Aorta (tissue), 5 donors: ENCODE measurements around the gene UBE4B. TPM values are rescaled to one million over a fixed set of nuclear protein-coding genes. Genes with fewer than 3 reads are reported as not detected.

Experiments
- ATAC-seq: fragments of 200-7000 bp; cut with Tn5 transposase; one replicate; pipeline ENCODE4 v1.9.1; 2022; ENCODE audit warnings: moderate library complexity; ENCODE audit not compliant: low FRiP score
- DNase-seq, 2 donors: peaks; one replicate each; pipeline ENCODE4 v3.0.0-alpha.2; 2020
- H3K27ac ChIP-seq, 2 donors: one replicate each; pipeline ENCODE4 v1.5.1; 2013; ENCODE audit warnings: low read length in 2 of 2, mild to moderate bottlenecking in 2 of 2, moderate library complexity in 2 of 2, control low read depth in 1 of 2, inconsistent platforms in 1 of 2, low read depth in 1 of 2
- H3K27me3 ChIP-seq, 2 donors: one replicate each; pipeline ENCODE4 v1.6.1; 2013; ENCODE audit warnings: control low read depth in 1 of 2, low read length in 1 of 2, mild to moderate bottlenecking in 1 of 2, moderate library complexity in 1 of 2; ENCODE audit not compliant: insufficient read depth in 2 of 2, control insufficient read depth in 1 of 2
- H3K36me3 ChIP-seq, 2 donors: one replicate each; pipeline ENCODE4 v1.6.1; 2013; ENCODE audit warnings: control low read depth in 1 of 2, low read length in 1 of 2, mild to moderate bottlenecking in 1 of 2; ENCODE audit not compliant: insufficient read depth in 2 of 2, control insufficient read depth in 1 of 2
- H3K4me1 ChIP-seq, 2 donors: one replicate each; pipeline ENCODE4 v1.6.1; 2013; ENCODE audit warnings: low read length in 2 of 2, control low read depth in 1 of 2, mild to moderate bottlenecking in 1 of 2, moderate library complexity in 1 of 2; ENCODE audit not compliant: insufficient read depth in 2 of 2, control insufficient read depth in 1 of 2
- H3K4me3 ChIP-seq, 2 donors: one replicate each; pipeline ENCODE4 v1.5.1; 2013; ENCODE audit warnings: low read length in 2 of 2, control low read depth in 1 of 2, mild to moderate bottlenecking in 1 of 2
- H3K9me3 ChIP-seq: one replicate; pipeline ENCODE4 v1.6.1; 2013; ENCODE audit warnings: mild to moderate bottlenecking, low read length; ENCODE audit not compliant: control insufficient read depth
- WGBS, 2 donors: extraction: QIAGEN DNeasy Blood & Tissue Kit; methylation state at CpG; one replicate each; pipeline ENCODE4 v1.1.7; 2013; 5-methylcytosine and 5-hydroxymethylcytosine counted together
- intact Hi-C, 2 donors: fragments of 100-400 bp; cut with DNase I; formaldehyde crosslinking; loops; one replicate each; pipeline versions ENCODE4 v1.14.2 to v1.15.0; 2022
- long read RNA-seq, 2 donors: library from polyadenylated mRNA; unstranded; transcript quantifications; one replicate each; pipeline ENCODE4 v2.0.0, GENCODE V29; 2020 to 2021
- polyA plus RNA-seq, 2 donors: library from polyadenylated mRNA; stranded (reverse); fragments of 200-250 nt; gene quantifications; one replicate each; pipeline ENCODE4 v1.2.3, GENCODE V29; 2013
- total RNA-seq, 2 donors: library from RNA; stranded (reverse); fragmentation: NEBNext Ultra II Directional; extraction: Animal tissue kit (Norgen Biotek cat#: 25700); gene quantifications; one replicate each; pipeline ENCODE4 v1.2.1, GENCODE V29; 2021
- donor health status: healthy with polysubstance abuse.
- donor health status: Bipolar disorder and iron deficiency.
- donor health status: DM: no; HTN: no; CAD: no.
- donor health status: DM: no; HTN: no; CAD: no.
- donor health status: DM: yes; HTN: yes; CAD: no.

UBE4B gene
- total RNA-seq (10 to 100 TPM; 46.9 to 54.8 TPM), polyA plus RNA-seq (10 to 100 TPM; 11.6 to 29.9 TPM)
- long read RNA-seq, donor 1, partial matches to known transcripts: 25 of 36 reads
- long read RNA-seq, donor 1, other reads (novel, unspliced or antisense): 7 of 36 reads
- long read RNA-seq, donor 2, full-length matches to known transcripts: 1 of 22 reads
- long read RNA-seq, donor 2, partial matches to known transcripts: 7 of 22 reads
- long read RNA-seq, donor 2, other reads (novel, unspliced or antisense): 14 of 22 reads

DNA sequence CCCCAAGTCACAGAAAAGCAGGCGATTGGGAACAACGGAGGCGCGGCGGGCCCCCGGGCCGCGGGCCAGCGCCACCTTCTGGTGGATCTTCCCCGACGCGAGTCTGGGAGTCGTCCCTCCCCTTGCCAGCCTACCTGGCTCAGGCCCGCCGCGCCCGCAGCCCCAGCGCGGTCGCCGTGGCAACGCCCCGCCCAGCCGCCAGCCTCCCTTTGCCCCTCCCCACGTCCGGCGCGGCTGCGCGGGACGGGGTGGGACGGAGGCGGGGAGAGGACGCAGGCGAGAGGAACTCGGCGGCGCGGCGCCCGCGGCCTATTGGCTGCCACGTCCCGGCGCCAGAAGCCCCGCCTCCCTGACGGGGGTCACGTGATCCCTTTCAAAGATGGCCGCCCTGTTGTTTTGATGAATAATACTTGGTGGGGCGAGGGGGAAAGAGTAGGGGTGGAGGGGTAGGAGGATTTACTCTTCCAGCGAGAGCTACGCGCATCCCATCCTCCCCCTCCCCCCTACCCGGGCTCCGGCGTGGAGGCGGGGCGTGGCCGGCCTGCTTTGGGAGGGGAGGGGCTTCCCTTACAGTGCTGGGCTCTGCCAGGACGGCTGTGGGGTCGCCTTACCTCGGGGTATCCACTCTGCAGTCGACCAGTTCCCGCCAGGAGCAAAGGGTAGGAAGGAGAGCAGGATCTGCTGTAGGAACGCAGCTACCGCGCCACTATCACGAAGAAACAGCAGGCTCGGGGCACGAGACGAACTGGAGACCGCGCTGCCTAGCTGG is at the start of gene UBE4B:
Gene UBE4B (plus strand): TSS at position 369 of the 769 bp plus-strand sequence. CDS start 713 bp downstream, outside the sequence.
- H3K4me3 ChIP-seq: peak within 1 kb of the TSS; percentile 55 to 89
- H3K9me3 ChIP-seq: no peaks in the 10 kb centered on the region
- peak; percentile 99 for DNase-seq
- WGBS, 2 donors: 0% methylated on average over 54 to 73 of the region's 73 CpGs
- ATAC-seq: peak; percentile 100
- no peaks in the 10 kb centered on the region for H3K36me3 ChIP-seq
- intact Hi-C loops: loop anchor here (2.0 to 5.0 kb wide), 6 partner anchors 76 to 155 kb away; partner anchors contain the start of genes LZIC (in 1 of the 2) and NMNAT1 (in 1 of the 2)
- no peaks in the 10 kb centered on the region for H3K27me3 ChIP-seq
- no peaks in the 10 kb centered on the region for H3K4me1 ChIP-seq
- peak within 1 kb of the TSS; percentile 37 to 77 for H3K27ac ChIP-seq

DNA sequence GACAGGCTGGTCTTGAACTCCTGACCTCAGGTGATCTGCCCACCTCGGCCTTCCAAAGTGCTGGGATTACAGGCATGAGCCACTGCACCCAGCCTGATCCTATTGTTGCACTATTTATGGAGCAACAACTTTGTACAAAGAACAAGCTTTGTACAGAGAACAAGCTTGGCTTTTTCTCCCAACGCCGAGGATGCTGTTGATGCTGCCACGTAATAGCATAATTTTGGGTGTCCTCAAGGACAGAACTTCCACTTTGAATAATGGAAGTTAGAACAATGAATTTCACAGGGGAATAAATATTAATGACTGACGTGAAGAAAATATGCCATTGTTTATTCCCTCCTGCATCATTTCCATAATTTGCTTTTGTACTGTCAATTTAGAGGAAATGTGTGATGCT is 48.5 kb upstream of the UBE4B start:
- 85 to 89% methylated on average over 5 of the region's 5 CpGs for WGBS, 2 donors

DNA sequence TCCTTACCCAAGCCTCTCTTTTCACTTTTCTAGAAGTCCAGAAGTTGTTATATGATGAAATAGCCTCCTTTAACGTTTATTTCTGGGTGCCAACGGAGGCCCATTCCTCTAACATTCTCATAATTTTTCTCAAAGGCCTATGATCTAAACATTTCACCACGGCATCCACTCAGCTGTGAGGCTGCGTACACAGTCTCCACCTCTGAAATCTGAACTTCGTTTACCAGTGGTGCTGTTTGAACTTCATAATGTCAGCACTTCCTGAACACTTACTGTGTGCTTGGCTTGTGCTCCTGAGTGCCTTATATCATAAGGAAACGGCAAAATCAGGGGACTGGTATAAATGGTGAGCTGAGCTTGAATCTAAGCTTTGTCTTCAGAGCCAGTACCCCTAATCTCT is 47.8 kb upstream of the UBE4B start:
- H3K4me3 ChIP-seq: no peak overlapping the region

More for the DNA sequence above, 48.5 kb upstream of the UBE4B start:
- ATAC-seq (no peak), DNase-seq (no peak)
- no peak overlapping the region for H3K4me3 ChIP-seq
- no peaks in the 10 kb centered on the region for H3K9me3 ChIP-seq
- no peaks in the 10 kb centered on the region for H3K27me3 ChIP-seq
- H3K27ac ChIP-seq: no peak overlapping the region
- intact Hi-C loops: no loop called here
- peaks cover 0 to 2% of the 10 kb centered on the region in 2 donors for H3K36me3 ChIP-seq
- no peaks in the 10 kb centered on the region for H3K4me1 ChIP-seq

GRCh38 chr1:9989773-9990172 is 43.0 kb upstream of the UBE4B start:
- intact Hi-C loops: no loop called here
- H3K27me3 ChIP-seq: no peaks in the 10 kb centered on the region
- WGBS, 2 donors: 87 to 91% methylated on average over 5 of the region's 5 CpGs
- H3K9me3 ChIP-seq: no peaks in the 10 kb centered on the region
- H3K27ac ChIP-seq: no peak overlapping the region
- H3K4me1 ChIP-seq: no peaks in the 10 kb centered on the region
- DNase-seq: no peak
- H3K36me3 ChIP-seq: no peaks in the 10 kb centered on the region
- no peak overlapping the region for H3K4me3 ChIP-seq
- no peak for ATAC-seq

More for the DNA sequence above, 47.8 kb upstream of the UBE4B start:
- Histone ChIP-seq H3K27me3 (no peaks in the 10 kb centered on the region), H3K9me3 (no peaks in the 10 kb centered on the region), H3K4me1 (no peaks in the 10 kb centered on the region), H3K36me3 (peaks cover 0 to 2% of the 10 kb centered on the region in 2 donors), H3K27ac (no peak overlapping the region)
- WGBS, 2 donors: 44 to 49% methylated on average over 6 of the region's 6 CpGs
- ATAC-seq (no peak), DNase-seq (no peak)
- intact Hi-C loops: no loop called here

DNA sequence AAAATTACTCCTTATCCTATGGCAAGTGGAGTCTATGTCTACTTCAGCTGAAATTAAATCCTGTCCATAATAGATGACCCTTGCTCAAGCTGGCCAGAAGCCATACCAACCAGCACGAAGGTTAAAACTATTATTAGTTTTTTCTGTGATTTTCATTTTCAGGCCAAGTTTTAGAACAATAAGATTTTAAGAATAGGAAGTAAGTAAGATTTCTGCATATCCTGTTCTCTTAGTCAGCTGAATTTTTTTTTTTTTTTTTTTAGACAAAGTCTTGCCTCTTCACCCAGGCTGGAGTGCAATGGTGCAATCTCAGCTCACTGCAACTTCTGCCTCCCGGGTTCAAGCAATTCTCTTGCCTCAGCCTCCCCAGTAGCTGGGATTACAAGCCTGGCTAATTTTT is 41.8 kb upstream of the UBE4B start:
- intact Hi-C loops: no loop called here
- no peaks in the 10 kb centered on the region for H3K9me3 ChIP-seq
- ATAC-seq (no peak), DNase-seq (no peak)
- WGBS, 2 donors: 44 to 49% methylated on average over 2 of the region's 2 CpGs
- no peaks in the 10 kb centered on the region for H3K4me1 ChIP-seq
- no peaks in the 10 kb centered on the region for H3K27me3 ChIP-seq
- H3K27ac ChIP-seq: no peak overlapping the region
- no peaks in the 10 kb centered on the region for H3K36me3 ChIP-seq
- H3K4me3 ChIP-seq: no peak overlapping the region

DNA sequence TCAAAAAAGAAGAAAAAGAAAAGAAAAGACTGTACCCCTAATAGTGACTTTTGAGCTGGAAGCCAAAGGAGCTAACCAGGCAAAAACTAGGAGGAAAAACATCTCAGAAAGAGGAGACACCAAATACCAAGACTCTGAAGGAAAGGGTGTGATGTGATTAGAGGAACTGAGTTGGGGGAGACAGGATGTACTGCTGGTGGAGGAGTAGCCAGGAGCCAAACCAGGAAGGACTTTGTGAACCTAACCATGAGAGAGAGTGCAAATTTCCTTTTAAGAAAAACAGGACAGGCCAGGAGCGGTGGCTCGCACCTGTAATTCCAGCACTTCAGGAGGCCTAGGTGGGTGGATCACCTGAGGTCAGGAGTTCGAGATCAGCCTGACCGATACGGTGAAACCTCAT is 39.8 kb upstream of the UBE4B start:
- no peak for ATAC-seq

GRCh38 chr1:9993561-9994075 is 39.1 kb upstream of the UBE4B start:
- no peaks in the 10 kb centered on the region for H3K9me3 ChIP-seq
- H3K27ac ChIP-seq: no peak overlapping the region
- WGBS, 2 donors: 78 to 80% methylated on average over 7 of the region's 7 CpGs
- H3K27me3 ChIP-seq: no peaks in the 10 kb centered on the region
- DNase-seq: no peak
- no peak for ATAC-seq
- no peaks in the 10 kb centered on the region for H3K36me3 ChIP-seq
- no peak overlapping the region for H3K4me3 ChIP-seq
- no peaks in the 10 kb centered on the region for H3K4me1 ChIP-seq
- intact Hi-C loops: no loop called here

More for the DNA sequence above, 39.8 kb upstream of the UBE4B start:
- H3K27ac ChIP-seq: no peak overlapping the region
- DNase-seq: no peak
- H3K27me3 ChIP-seq: no peaks in the 10 kb centered on the region
- H3K9me3 ChIP-seq: no peaks in the 10 kb centered on the region
- H3K4me1 ChIP-seq: no peaks in the 10 kb centered on the region
- no peak overlapping the region for H3K4me3 ChIP-seq
- intact Hi-C loops: no loop called here
- H3K36me3 ChIP-seq: no peaks in the 10 kb centered on the region
- 77 to 86% methylated on average over 5 of the region's 5 CpGs for WGBS, 2 donors

GRCh38 chr1:9996624-9997582 is 35.9 kb upstream of the UBE4B start, which contains the start of gene RBP7:
Gene RBP7 (plus strand): TSS chr1:9997228. CDS start chr1:9997259, 31 bp downstream.
- DNase-seq: peak in 1 of 2 donors; percentile 80
- WGBS, 2 donors: 8 to 10% methylated on average over 62 to 71 of the region's 71 CpGs

More at GRCh38 chr1:9996624-9997582, 35.9 kb upstream of the UBE4B start, which contains the start of gene RBP7:
- Histone ChIP-seq H3K4me1 (no peaks in the 10 kb centered on the region), H3K36me3 (no peaks in the 10 kb centered on the region), H3K27me3 (no peaks in the 10 kb centered on the region), H3K9me3 (no peaks in the 10 kb centered on the region), H3K4me3 (peak within 1 kb of the TSS; percentile 40 to 41), H3K27ac (no peak within 1 kb of the TSS)
- ATAC-seq: peak; percentile 57
- intact Hi-C loops: no loop called here
